ENCODE measurements around the gene KRTAP9-2. TPM values are rescaled to one million over a fixed set of nuclear protein-coding genes. Genes with fewer than 3 reads are reported as not detected.

KRTAP9-2 gene
- total RNA-seq, 4 donors from 2014 or later: not detected

Small RNA genes lying within 50 kb of the gene (small RNA-seq; reads per million reads assigned to genes)
- not detected for gene KRTAP4-17P

Other genes starting within 250 kb of the KRTAP9-2 start
- gene KRT40, start 242.3 kb upstream of the KRTAP9-2 start, total RNA-seq: under 1 TPM in 1 of 4 donors, not detected in 3; 0.21 TPM
- not detected for gene KRTAP3-3, start 232.5 kb upstream of the KRTAP9-2 start, total RNA-seq
- gene KRTAP3-2, start 226.7 kb upstream of the KRTAP9-2 start, total RNA-seq: not detected
- gene KRTAP3-1, start 217.5 kb upstream of the KRTAP9-2 start, total RNA-seq: not detected
- gene KRTAP1-5, start 199.4 kb upstream of the KRTAP9-2 start, total RNA-seq: not detected
- gene KRTAP1-4, start 196.5 kb upstream of the KRTAP9-2 start, total RNA-seq: not detected
- gene KRTAP1-3, start 191.8 kb upstream of the KRTAP9-2 start, total RNA-seq: not detected
- not detected for gene KRTAP1-1, start 185.2 kb upstream of the KRTAP9-2 start, total RNA-seq
- not detected for gene KRTAP2-1, start 179.3 kb upstream of the KRTAP9-2 start, total RNA-seq
- not detected for gene KRTAP2-2, start 171.4 kb upstream of the KRTAP9-2 start, total RNA-seq
- gene KRTAP2-3, start 166.5 kb upstream of the KRTAP9-2 start, total RNA-seq: not detected
- not detected for gene KRTAP2-4, start 160.8 kb upstream of the KRTAP9-2 start, total RNA-seq
- gene KRTAP4-7, start 142.5 kb upstream of the KRTAP9-2 start, total RNA-seq: not detected
- not detected for gene KRTAP4-8, start 128.5 kb upstream of the KRTAP9-2 start, total RNA-seq
- not detected for gene KRTAP4-16, start 124.4 kb upstream of the KRTAP9-2 start, total RNA-seq
- not detected for gene KRTAP4-9, start 121.3 kb upstream of the KRTAP9-2 start, total RNA-seq
- not detected for gene KRTAP4-11, start 108.3 kb upstream of the KRTAP9-2 start, total RNA-seq
- gene KRTAP4-12, start 102.5 kb upstream of the KRTAP9-2 start, total RNA-seq: not detected
- not detected for gene KRTAP4-6, start 86.1 kb upstream of the KRTAP9-2 start, total RNA-seq
- gene KRTAP4-5, start 76.8 kb upstream of the KRTAP9-2 start, total RNA-seq: not detected
- gene KRTAP4-4, start 65.9 kb upstream of the KRTAP9-2 start, total RNA-seq: not detected
- not detected for gene KRTAP4-3, start 58.4 kb upstream of the KRTAP9-2 start, total RNA-seq
- gene KRTAP4-2, start 48.4 kb upstream of the KRTAP9-2 start, total RNA-seq: not detected
- not detected for gene KRTAP4-1, start 41.7 kb upstream of the KRTAP9-2 start, total RNA-seq
- not detected for gene KRTAP9-1, start 36.8 kb upstream of the KRTAP9-2 start, total RNA-seq
- gene KRTAP9-3, start 5.8 kb downstream of the KRTAP9-2 start, total RNA-seq: not detected
- not detected for gene KRTAP9-8, start 11.4 kb downstream of the KRTAP9-2 start, total RNA-seq
- gene KRTAP9-4, start 23.0 kb downstream of the KRTAP9-2 start, total RNA-seq: not detected
- gene KRTAP9-9, start 28.7 kb downstream of the KRTAP9-2 start, total RNA-seq: not detected
- not detected for gene KRTAP9-6, start 38.7 kb downstream of the KRTAP9-2 start, total RNA-seq
- not detected for gene KRTAP9-7, start 49.0 kb downstream of the KRTAP9-2 start, total RNA-seq
- not detected for gene KRTAP29-1, start 76.2 kb downstream of the KRTAP9-2 start, total RNA-seq
- gene KRTAP16-1, start 82.7 kb downstream of the KRTAP9-2 start, total RNA-seq: not detected
- not detected for gene KRTAP17-1, start 89.1 kb downstream of the KRTAP9-2 start, total RNA-seq
- not detected for gene KRT33A, start 124.2 kb downstream of the KRTAP9-2 start, total RNA-seq
- gene KRT33B, start 143.2 kb downstream of the KRTAP9-2 start, total RNA-seq: not detected
- under 1 TPM in 1 of 4 donors, not detected in 3; 0.28 TPM for gene KRT34, start 155.7 kb downstream of the KRTAP9-2 start, total RNA-seq
- not detected for gene KRT31, start 171.0 kb downstream of the KRTAP9-2 start, total RNA-seq
- gene KRT37, start 197.9 kb downstream of the KRTAP9-2 start, total RNA-seq: not detected
- not detected for gene KRT38, start 214.3 kb downstream of the KRTAP9-2 start, total RNA-seq
- not detected for gene KRT32, start 240.7 kb downstream of the KRTAP9-2 start, total RNA-seq